Trophoblast cell (in vitro differentiated cells and primary cell): ENCODE data around the gene SRP9.

ENCODE experiments used
- DNase-seq, 2 donors: peaks; one replicate each; pipeline ENCODE4 v3.0.0-alpha.2; 2016
- H2AFZ ChIP-seq: 2 replicates; pipeline ENCODE4 v1.6.1; 2013; ENCODE audit warnings: low read length, moderate library complexity, mild to moderate bottlenecking; ENCODE audit not compliant: insufficient read depth, poor library complexity
- H2AK5ac ChIP-seq: 2 replicates; pipeline ENCODE4 v1.6.1; 2013; ENCODE audit warnings: mild to moderate bottlenecking, low read length
- H2BK120ac ChIP-seq: 2 replicates; pipeline ENCODE4 v1.6.1; 2013; ENCODE audit warnings: low read length, mild to moderate bottlenecking, moderate library complexity; ENCODE audit not compliant: insufficient read depth, poor library complexity
- H2BK12ac ChIP-seq: 2 replicates; pipeline ENCODE4 v1.6.1; 2013; ENCODE audit warnings: mild to moderate bottlenecking, low read length, moderate library complexity
- H2BK5ac ChIP-seq: 2 replicates; pipeline ENCODE4 v1.6.1; 2013; ENCODE audit warnings: low read length, low read depth, moderate library complexity, mild to moderate bottlenecking; ENCODE audit not compliant: poor library complexity
- H3K14ac ChIP-seq: 2 replicates; pipeline ENCODE4 v1.6.1; 2013; ENCODE audit warnings: mild to moderate bottlenecking, low read length
- H3K18ac ChIP-seq: 2 replicates; pipeline ENCODE4 v1.6.1; 2013; ENCODE audit warnings: mild to moderate bottlenecking, low read length
- H3K23ac ChIP-seq: 2 replicates; pipeline ENCODE4 v1.6.1; 2013; ENCODE audit warnings: low read length
- H3K27ac ChIP-seq: 2 replicates; pipeline ENCODE4 v1.5.1; 2013; ENCODE audit warnings: low read depth, mild to moderate bottlenecking, inconsistent platforms, low read length, moderate library complexity
- H3K27me3 ChIP-seq: 2 replicates; pipeline ENCODE4 v1.6.1; 2013; ENCODE audit warnings: inconsistent platforms, mild to moderate bottlenecking, low read length, moderate library complexity; ENCODE audit not compliant: insufficient read depth
- H3K36me3 ChIP-seq, 2 experiments: 1 replicate in 1 of 2; 2 replicates in 1 of 2; pipeline ENCODE4 v1.6.1; 2013; ENCODE audit warnings: low read length in 2 of 2, mild to moderate bottlenecking in 2 of 2, moderate library complexity in 1 of 2; ENCODE audit not compliant: insufficient read depth in 2 of 2, control insufficient read depth in 1 of 2
- H3K4ac ChIP-seq: 2 replicates; pipeline ENCODE4 v1.6.1; 2013; ENCODE audit warnings: low read depth, mild to moderate bottlenecking, low read length, moderate library complexity
- H3K4me1 ChIP-seq, 2 experiments: 1 replicate in 1 of 2; 2 replicates in 1 of 2; pipeline ENCODE4 v1.6.1; 2013; ENCODE audit warnings: low read length in 2 of 2, mild to moderate bottlenecking in 2 of 2, moderate library complexity in 1 of 2; ENCODE audit not compliant: insufficient read depth in 2 of 2, control insufficient read depth in 1 of 2
- H3K4me2 ChIP-seq: 2 replicates; pipeline ENCODE4 v1.6.1; 2013; ENCODE audit warnings: inconsistent platforms, mild to moderate bottlenecking, low read length, moderate library complexity
- H3K4me3 ChIP-seq: 2 replicates; pipeline ENCODE4 v1.5.1; 2013; ENCODE audit warnings: mild to moderate bottlenecking, low read depth, low read length, inconsistent platforms
- H3K79me1 ChIP-seq: one replicate; pipeline ENCODE4 v1.6.1; 2013; ENCODE audit warnings: low read length
- H3K79me2 ChIP-seq: 2 replicates; pipeline ENCODE4 v1.6.1; 2013; ENCODE audit warnings: low read length, mild to moderate bottlenecking; ENCODE audit not compliant: control insufficient read depth, insufficient read depth, poor library complexity
- H3K9ac ChIP-seq: 2 replicates; pipeline ENCODE4 v1.6.1; 2013; ENCODE audit warnings: mild to moderate bottlenecking, low read length
- H3K9me3 ChIP-seq: 2 replicates; pipeline ENCODE4 v1.6.1; 2013; ENCODE audit warnings: low read depth, mild to moderate bottlenecking, control low read depth, inconsistent platforms, low read length; ENCODE audit not compliant: insufficient read depth
- H4K12ac ChIP-seq: 2 replicates; pipeline ENCODE4 v1.6.1; 2013; ENCODE audit warnings: low read depth, mild to moderate bottlenecking, low read length, moderate library complexity
- H4K8ac ChIP-seq: 2 replicates; pipeline ENCODE4 v1.6.1; 2013; ENCODE audit warnings: low read depth, mild to moderate bottlenecking, low read length, moderate library complexity
- H4K91ac ChIP-seq: one replicate; pipeline ENCODE4 v1.6.1; 2013; ENCODE audit warnings: low read depth, mild to moderate bottlenecking, low read length, moderate library complexity
- WGBS: extraction: QIAGEN DNeasy Blood & Tissue Kit; methylation state at CpG from one replicate; pipeline ENCODE4 v1.1.7; 2013; ENCODE audit warnings: missing lambda C conversion rate; ENCODE audit not compliant: insufficient read length, insufficient coverage; ENCODE audit errors: extremely low coverage; 5-methylcytosine and 5-hydroxymethylcytosine counted together

Gene SRP9

GRCh38 chr1:225750875-225751824 is 26.5 kb upstream of the SRP9 start:
- no peak for DNase-seq
- no CpG with 5 or more reads among the region's 11 CpGs for WGBS

GRCh38 chr1:225752245-225752644 is 25.4 kb upstream of the SRP9 start:
- no peak overlapping the region for H4K8ac ChIP-seq
- no peak overlapping the region for H3K27ac ChIP-seq
- H4K12ac ChIP-seq: no peak overlapping the region
- no peak overlapping the region for H3K14ac ChIP-seq
- no peak overlapping the region for H2AFZ ChIP-seq
- no peak overlapping the region for H2BK120ac ChIP-seq
- no peak overlapping the region for H3K4me3 ChIP-seq
- H2BK5ac ChIP-seq: no peak overlapping the region
- H3K79me1 ChIP-seq: peaks cover 7% of the 10 kb centered on the region
- H3K27me3 ChIP-seq: no peaks in the 10 kb centered on the region
- WGBS: no CpG with 5 or more reads among the region's 1 CpG
- peaks cover 10 to 11% of the 10 kb centered on the region in 2 experiments for H3K4me1 ChIP-seq
- no peaks in the 10 kb centered on the region for H3K36me3 ChIP-seq
- no peak overlapping the region for H4K91ac ChIP-seq
- H3K23ac ChIP-seq: no peak overlapping the region
- no peak overlapping the region for H2AK5ac ChIP-seq
- DNase-seq: no peak
- no peaks in the 10 kb centered on the region for H3K79me2 ChIP-seq
- no peak overlapping the region for H3K9ac ChIP-seq
- no peak overlapping the region for H3K4me2 ChIP-seq
- no peaks in the 10 kb centered on the region for H3K9me3 ChIP-seq
- no peak overlapping the region for H3K4ac ChIP-seq
- H3K18ac ChIP-seq: no peak overlapping the region
- no peak overlapping the region for H2BK12ac ChIP-seq

More at GRCh38 chr1:225750875-225751824, 26.5 kb upstream of the SRP9 start:
- Histone ChIP-seq H2BK120ac (no peak overlapping the region), H3K9me3 (no peaks in the 10 kb centered on the region), H3K23ac (no peak overlapping the region), H3K4me1 (peaks cover 14 to 15% of the 10 kb centered on the region in 2 experiments), H3K4me3 (no peak overlapping the region), H4K8ac (no peak overlapping the region), H4K91ac (no peak overlapping the region), H3K9ac (no peak overlapping the region), H3K14ac (no peak overlapping the region), H2BK12ac (peak overlapping the region; percentile 26), H4K12ac (no peak overlapping the region), H3K4ac (no peak overlapping the region), H2AFZ (no peak overlapping the region), H3K4me2 (no peak overlapping the region), H3K79me1 (peaks cover 9% of the 10 kb centered on the region), H2AK5ac (no peak overlapping the region), H3K36me3 (no peaks in the 10 kb centered on the region), H3K27ac (no peak overlapping the region), H2BK5ac (no peak overlapping the region), H3K79me2 (no peaks in the 10 kb centered on the region), H3K27me3 (no peaks in the 10 kb centered on the region), H3K18ac (no peak overlapping the region)

DNA sequence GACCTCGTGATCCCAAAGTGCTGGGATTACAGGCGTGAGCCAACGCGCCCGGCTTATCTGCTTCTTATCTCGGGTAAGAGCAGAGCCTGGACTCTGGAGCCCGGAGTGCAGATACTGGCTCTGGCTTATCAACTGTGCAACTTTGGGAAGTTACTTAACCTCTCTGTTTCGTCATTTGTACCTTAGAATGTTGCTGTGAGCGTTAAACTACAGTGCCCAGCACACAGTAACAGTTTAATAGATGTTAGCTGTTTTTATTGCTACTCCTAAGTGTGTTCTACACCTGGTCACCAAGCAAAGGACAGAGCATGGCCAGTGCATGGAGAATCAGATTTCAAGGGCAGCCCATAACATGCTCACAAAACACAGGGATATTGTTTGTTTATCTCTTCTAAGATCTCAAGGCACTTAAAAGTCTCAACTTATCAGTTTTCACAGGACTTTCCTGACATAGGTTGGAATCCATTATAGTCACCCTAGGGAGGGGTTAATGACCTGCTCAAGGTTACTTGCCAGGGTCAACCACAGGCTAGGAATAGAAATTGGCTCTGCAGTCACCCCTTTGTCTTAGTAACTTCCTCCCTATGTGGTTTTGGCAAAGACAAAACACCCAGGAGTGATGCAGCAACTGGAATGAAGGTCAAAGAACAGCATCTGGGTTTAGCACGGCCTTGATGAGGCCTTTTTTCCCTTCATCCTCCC is 22.5 kb upstream of the SRP9 start:
- Histone ChIP-seq H2BK12ac (no peak overlapping the region), H2BK5ac (no peak overlapping the region), H3K23ac (no peak overlapping the region), H4K12ac (no peak overlapping the region), H3K79me1 (peaks cover 7% of the 10 kb centered on the region), H3K4me2 (peak overlapping the region; percentile 39), H2AFZ (no peak overlapping the region), H4K8ac (no peak overlapping the region), H3K27me3 (no peaks in the 10 kb centered on the region), H2BK120ac (peak overlapping the region; percentile 67), H3K4me3 (no peak overlapping the region), H3K14ac (no peak overlapping the region), H4K91ac (no peak overlapping the region), H3K4me1 (peaks cover 10 to 11% of the 10 kb centered on the region in 2 experiments), H3K9me3 (no peaks in the 10 kb centered on the region), H3K18ac (no peak overlapping the region), H3K27ac (peak overlapping the region; percentile 66), H3K79me2 (no peaks in the 10 kb centered on the region), H3K4ac (no peak overlapping the region), H2AK5ac (no peak overlapping the region), H3K9ac (no peak overlapping the region), H3K36me3 (no peaks in the 10 kb centered on the region)
- DNase-seq: peak; percentile 36 to 81
- no CpG with 5 or more reads among the region's 10 CpGs for WGBS

DNA sequence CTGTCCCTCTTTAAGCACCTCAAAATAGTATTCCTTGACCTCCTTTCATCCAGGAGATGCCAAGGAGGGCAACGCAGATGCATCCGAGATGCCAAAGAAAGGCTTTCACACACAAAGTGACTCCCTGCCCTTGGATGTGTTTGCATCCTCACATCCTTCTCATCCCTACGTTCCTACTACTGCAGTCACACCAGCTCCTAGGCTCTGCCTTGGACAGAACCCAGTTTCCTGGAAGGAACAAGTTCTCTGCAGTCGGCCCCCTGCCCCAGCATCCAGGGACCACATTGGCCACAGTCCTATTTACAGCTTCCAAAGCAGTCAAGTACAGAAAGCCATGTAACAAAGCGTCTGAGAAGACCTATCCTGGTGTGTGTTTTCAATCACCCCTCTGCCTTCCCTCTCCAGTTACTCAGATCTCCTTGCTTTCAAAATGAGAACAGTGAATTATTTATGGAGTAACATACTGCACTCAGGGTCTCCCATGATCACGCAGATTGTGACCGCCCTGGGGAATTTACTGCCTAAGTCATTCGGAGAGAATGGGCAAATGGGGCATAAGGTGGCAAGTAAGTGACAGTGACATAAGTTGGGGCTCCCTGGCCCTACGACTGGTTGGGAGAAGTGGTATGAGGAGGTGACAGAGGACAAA is 21.8 kb upstream of the SRP9 start:
- no peaks in the 10 kb centered on the region for H3K27me3 ChIP-seq
- H2BK12ac ChIP-seq: peak overlapping the region; percentile 89
- no peaks in the 10 kb centered on the region for H3K79me2 ChIP-seq
- no peak overlapping the region for H3K4me3 ChIP-seq
- H3K4ac ChIP-seq: peak overlapping the region; percentile 11
- H3K9ac ChIP-seq: no peak overlapping the region
- H2BK120ac ChIP-seq: peak overlapping the region; percentile 67
- no peaks in the 10 kb centered on the region for H3K36me3 ChIP-seq
- peak overlapping the region; percentile 62 for H3K14ac ChIP-seq
- H3K23ac ChIP-seq: no peak overlapping the region
- H3K18ac ChIP-seq: peak overlapping the region; percentile 65
- H2AK5ac ChIP-seq: peak overlapping the region; percentile 85
- H4K91ac ChIP-seq: peak overlapping the region; percentile 78
- no peak overlapping the region for H2AFZ ChIP-seq
- peak overlapping the region; percentile 66 for H3K27ac ChIP-seq
- H2BK5ac ChIP-seq: peak overlapping the region; percentile 48
- H4K12ac ChIP-seq: no peak overlapping the region
- no peak for DNase-seq
- H3K4me1 ChIP-seq: peaks cover 10 to 11% of the 10 kb centered on the region in 2 experiments
- H4K8ac ChIP-seq: peak overlapping the region; percentile 44
- no peaks in the 10 kb centered on the region for H3K9me3 ChIP-seq
- peak overlapping the region; percentile 39 for H3K4me2 ChIP-seq
- peaks cover 7% of the 10 kb centered on the region for H3K79me1 ChIP-seq
- no CpG with 5 or more reads among the region's 9 CpGs for WGBS
